ENCODE results near the gene PRADC1.

- TF ChIP-seq, protein P1, sequence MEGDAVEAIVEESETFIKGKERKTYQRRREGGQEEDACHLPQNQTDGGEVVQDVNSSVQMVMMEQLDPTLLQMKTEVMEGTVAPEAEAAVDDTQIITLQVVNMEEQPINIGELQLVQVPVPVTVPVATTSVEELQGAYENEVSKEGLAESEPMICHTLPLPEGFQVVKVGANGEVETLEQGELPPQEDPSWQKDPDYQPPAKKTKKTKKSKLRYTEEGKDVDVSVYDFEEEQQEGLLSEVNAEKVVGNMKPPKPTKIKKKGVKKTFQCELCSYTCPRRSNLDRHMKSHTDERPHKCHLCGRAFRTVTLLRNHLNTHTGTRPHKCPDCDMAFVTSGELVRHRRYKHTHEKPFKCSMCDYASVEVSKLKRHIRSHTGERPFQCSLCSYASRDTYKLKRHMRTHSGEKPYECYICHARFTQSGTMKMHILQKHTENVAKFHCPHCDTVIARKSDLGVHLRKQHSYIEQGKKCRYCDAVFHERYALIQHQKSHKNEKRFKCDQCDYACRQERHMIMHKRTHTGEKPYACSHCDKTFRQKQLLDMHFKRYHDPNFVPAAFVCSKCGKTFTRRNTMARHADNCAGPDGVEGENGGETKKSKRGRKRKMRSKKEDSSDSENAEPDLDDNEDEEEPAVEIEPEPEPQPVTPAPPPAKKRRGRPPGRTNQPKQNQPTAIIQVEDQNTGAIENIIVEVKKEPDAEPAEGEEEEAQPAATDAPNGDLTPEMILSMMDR (conservative IDR thresholded peaks at IDR 0.05 in 1 of 2, IDR thresholded peaks at IDR 0.05 in 1 of 2; ENCODE audit: low read depth in 1 of 2, low read length in 2 of 2), result no peak
- TF ChIP-seq EZH2 (IDR thresholded peaks at IDR 0.05; ENCODE audit: low read length, missing control alignments), result no peak
Observed at GRCh38 chr2:73243884-73244570, 11.0 kb upstream of the PRADC1 start.

Measured in fibroblast of lung (primary cell).